B cell (primary cell): ENCODE results near the gene OR5D18. TPM values are rescaled to one million over a fixed set of nuclear protein-coding genes. Genes with fewer than 3 reads are reported as not detected.

Experiments used
- ATAC-seq: fragments of 200-7000 bp; cut with Tn5 transposase; one replicate; pipeline ENCODE4 v1.10.0; 2021; ENCODE audit warnings: low read depth, mild to moderate bottlenecking, moderate number of reproducible peaks, moderate library complexity
- CTCF ChIA-PET: fragments of 350-600 bp; sonication (Branson Sonifier 250); formaldehyde crosslinking; loops from one replicate; lab custom pipeline; 2021; ENCODE audit warnings: antibody characterized with exemption, inconsistent platforms; lab: Charles Lee
- POLR2A ChIA-PET: fragments of 350-600 bp; sonication (Branson Sonifier 250); formaldehyde crosslinking; loops from one replicate; lab custom pipeline; 2021; ENCODE audit warnings: antibody characterized with exemption; lab: Charles Lee
- DNase-seq: peaks from one replicate; pipeline ENCODE4 v3.0.0; 2013
- H2AFZ ChIP-seq: 2 replicates; pipeline ENCODE4 v1.6.1; 2012; ENCODE audit warnings: mild to moderate bottlenecking, low read depth, low read length; ENCODE audit not compliant: insufficient read depth, poor library complexity, severe bottlenecking
- H3K27ac ChIP-seq, 2 donors: 1 replicate in 1 of 2; 2 replicates in 1 of 2; pipeline ENCODE4 v1.5.1; 2012 to 2013; ENCODE audit warnings: low read length in 2 of 2, mild to moderate bottlenecking in 2 of 2, moderate library complexity in 1 of 2
- H3K27me3 ChIP-seq, 4 experiments: fragments of 200-600 bp in 1 of 4; sonication (generic) in 1 of 4; replicated peaks in 1 of 4; 1 replicate in 2 of 4; 2 replicates in 2 of 4; pipeline versions ENCODE4 v1.6.1 to v1.7.0; 2013 to 2016; ENCODE audit warnings: low read length in 3 of 4, mild to moderate bottlenecking in 2 of 4, mixed read lengths in 1 of 4, moderate library complexity in 1 of 4; ENCODE audit not compliant: insufficient read depth in 4 of 4, control insufficient read depth in 3 of 4; ENCODE audit errors: control extremely low read depth in 1 of 4
- H3K36me3 ChIP-seq, 2 experiments: replicated peaks in 1 of 2; 1 replicate in 1 of 2; 2 replicates in 1 of 2; pipeline versions ENCODE4 v1.6.1 to v1.7.1; 2013; ENCODE audit warnings: low read length in 1 of 2; ENCODE audit not compliant: insufficient read depth in 2 of 2, control insufficient read depth in 1 of 2; ENCODE audit errors: control extremely low read depth in 1 of 2, extremely low read depth in 1 of 2
- H3K4me1 ChIP-seq, 2 donors: fragments of 200-600 bp in 1 of 2; sonication (generic) in 1 of 2; 1 replicate in 1 of 2; 2 replicates in 1 of 2; pipeline versions ENCODE4 v1.5.1 to v1.6.1; 2013 to 2017; ENCODE audit warnings: low read length in 2 of 2; ENCODE audit not compliant: control insufficient read depth in 2 of 2, insufficient read depth in 2 of 2
- H3K4me2 ChIP-seq: replicated peaks from 2 replicates; pipeline ENCODE3; 2012; ENCODE audit warnings: mild to moderate bottlenecking, low read depth, low read length; ENCODE audit not compliant: poor library complexity, severe bottlenecking
- H3K4me3 ChIP-seq, 5 experiments: fragments of 200-600 bp in 1 of 5; sonication (generic) in 1 of 5; 1 replicate in 3 of 5; 2 replicates in 2 of 5; pipeline versions ENCODE4 v1.5.1 to v1.7.0; 2011 to 2016; ENCODE audit warnings: low read length in 4 of 5, mild to moderate bottlenecking in 4 of 5, low read depth in 2 of 5, control low read depth in 1 of 5, moderate library complexity in 1 of 5; ENCODE audit not compliant: insufficient read depth in 1 of 5; ENCODE audit errors: control extremely low read depth in 1 of 5, extremely low read depth in 1 of 5
- H3K79me2 ChIP-seq: fragments of 200-600 bp; sonication (generic); one replicate; pipeline ENCODE4 v1.6.0; 2016; ENCODE audit warnings: low read length; ENCODE audit not compliant: control insufficient read depth, insufficient read depth
- H3K9ac ChIP-seq: fragments of 200-600 bp; sonication (generic); 2 replicates; pipeline ENCODE4 v1.6.1; 2017; ENCODE audit warnings: mild to moderate bottlenecking, low read length, moderate library complexity
- H3K9me3 ChIP-seq, 3 donors: one replicate each; pipeline versions ENCODE4 v1.6.1 to v1.7.1; 2013; ENCODE audit warnings: low read length in 2 of 3; ENCODE audit not compliant: control insufficient read depth in 2 of 3, insufficient read depth in 1 of 3; ENCODE audit errors: control extremely low read depth in 1 of 3
- H4K20me1 ChIP-seq: 2 replicates; pipeline ENCODE4 v1.6.0; 2012; ENCODE audit warnings: mild to moderate bottlenecking, low read length; ENCODE audit not compliant: insufficient read depth, control insufficient read depth, poor library complexity, severe bottlenecking
- H3K27ac Mint-ChIP-seq: one replicate; pipeline ENCODE4 v1.8.0; 2021; ENCODE audit warnings: mixed read lengths
- H3K27me3 Mint-ChIP-seq: one replicate; pipeline ENCODE4 v1.8.0; 2021; ENCODE audit warnings: mixed read lengths
- H3K4me1 Mint-ChIP-seq: one replicate; pipeline ENCODE4 v1.8.0; 2021; ENCODE audit warnings: mixed read lengths
- H3K4me3 Mint-ChIP-seq: one replicate; pipeline ENCODE4 v1.8.0; 2021; ENCODE audit warnings: mixed read lengths
- H3K9me3 Mint-ChIP-seq: one replicate; pipeline ENCODE4 v1.8.0; 2022; ENCODE audit warnings: mixed read lengths; ENCODE audit not compliant: insufficient read depth
- EZH2 ChIP-seq: IDR thresholded peaks from 2 replicates; pipeline ENCODE4 v1.6.1; 2012; ENCODE audit warnings: borderline replicate concordance, low read depth, mild to moderate bottlenecking, moderate library complexity, low read length; ENCODE audit not compliant: insufficient read depth, poor library complexity, severe bottlenecking
- WGBS: methylation state at CpG from one replicate; pipeline ENCODE4 v1.1.5; 2013; ENCODE audit warnings: missing lambda C conversion rate; ENCODE audit not compliant: insufficient coverage; 5-methylcytosine and 5-hydroxymethylcytosine counted together
- intact Hi-C: fragments of 100-400 bp; cut with micrococcal nuclease; formaldehyde crosslinking; loops from one replicate; pipeline ENCODE4 v1.10.0; 2022
- polyA plus RNA-seq: library from polyadenylated mRNA; depleted of rRNA; stranded (reverse); fragments of >200 nt; gene quantifications from 2 replicates; pipeline ENCODE4 v1.2.3, GENCODE V29; 2012
- total RNA-seq, 2 donors: library from RNA; stranded (reverse); fragments of 120-200 nt in 1 of 2; gene quantifications; 1 replicate in 1 of 2; 2 replicates in 1 of 2; pipeline versions ENCODE4 v1.2.3 to v1.2.4, GENCODE V29; 2013 to 2022
- TF ChIP-seq, protein P1 (sequence below): fragments of 200-600 bp; IDR thresholded peaks from one replicate; pipeline ENCODE4 v1.8.0; 2022; ENCODE audit warnings: antibody characterized with exemption, mild to moderate bottlenecking

OR5D18 gene
- total and polyA plus RNA-seq, 2 donors (not counting 1 experiment from before 2014, with no cell fraction given), result not detected

DNA sequence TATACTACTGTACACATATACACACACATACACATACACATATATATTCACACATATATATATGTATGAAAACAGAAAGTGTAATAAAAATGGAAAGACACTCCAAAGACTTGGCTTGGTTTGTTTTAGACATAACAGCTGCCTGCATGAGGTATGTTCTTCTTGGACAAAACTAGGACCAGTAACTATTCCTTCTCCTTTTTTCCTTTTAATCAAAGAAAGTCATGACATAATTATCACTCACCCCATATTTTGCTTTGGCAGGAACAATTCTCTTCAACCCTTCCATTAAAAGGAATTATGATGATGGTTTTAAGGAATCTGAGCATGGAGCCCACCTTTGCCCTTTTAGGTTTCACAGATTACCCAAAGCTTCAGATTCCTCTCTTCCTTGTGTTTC is 24.2 kb upstream of the OR5D18 start, which contains the start of gene OR5D14:
OR5D14 (plus strand) TSS at position 301 of the 400 bp plus-strand sequence; CDS start at position 301, 0 bp downstream.
- TF ChIP-seq EZH2, result no peak
- TF ChIP-seq, protein P1, sequence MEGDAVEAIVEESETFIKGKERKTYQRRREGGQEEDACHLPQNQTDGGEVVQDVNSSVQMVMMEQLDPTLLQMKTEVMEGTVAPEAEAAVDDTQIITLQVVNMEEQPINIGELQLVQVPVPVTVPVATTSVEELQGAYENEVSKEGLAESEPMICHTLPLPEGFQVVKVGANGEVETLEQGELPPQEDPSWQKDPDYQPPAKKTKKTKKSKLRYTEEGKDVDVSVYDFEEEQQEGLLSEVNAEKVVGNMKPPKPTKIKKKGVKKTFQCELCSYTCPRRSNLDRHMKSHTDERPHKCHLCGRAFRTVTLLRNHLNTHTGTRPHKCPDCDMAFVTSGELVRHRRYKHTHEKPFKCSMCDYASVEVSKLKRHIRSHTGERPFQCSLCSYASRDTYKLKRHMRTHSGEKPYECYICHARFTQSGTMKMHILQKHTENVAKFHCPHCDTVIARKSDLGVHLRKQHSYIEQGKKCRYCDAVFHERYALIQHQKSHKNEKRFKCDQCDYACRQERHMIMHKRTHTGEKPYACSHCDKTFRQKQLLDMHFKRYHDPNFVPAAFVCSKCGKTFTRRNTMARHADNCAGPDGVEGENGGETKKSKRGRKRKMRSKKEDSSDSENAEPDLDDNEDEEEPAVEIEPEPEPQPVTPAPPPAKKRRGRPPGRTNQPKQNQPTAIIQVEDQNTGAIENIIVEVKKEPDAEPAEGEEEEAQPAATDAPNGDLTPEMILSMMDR, result no peak
- intact Hi-C loops, result no loop called here
- H3K4me3 Mint-ChIP-seq, result no peak within 1 kb of the TSS
- POLR2A ChIA-PET, result no interaction called here
- no peaks in the 10 kb centered on the region for H3K9me3 Mint-ChIP-seq
- H3K4me1 ChIP-seq, result no peaks in the 10 kb centered on the region
- no peak within 1 kb of the TSS for H3K27ac Mint-ChIP-seq
- CTCF ChIA-PET, result no interaction called here
- H3K9ac ChIP-seq, result no peak within 1 kb of the TSS
- no peaks in the 10 kb centered on the region for H3K36me3 ChIP-seq
- peaks cover 0 to 6% (median 0%) of the 10 kb centered on the region in 3 donors for H3K9me3 ChIP-seq
- ATAC-seq (no peak), DNase-seq (no peak)
- H3K27ac ChIP-seq, result no peak within 1 kb of the TSS
- no peaks in the 10 kb centered on the region for H4K20me1 ChIP-seq
- H3K4me2 ChIP-seq, result no peak within 1 kb of the TSS
- no peak within 1 kb of the TSS for H3K4me3 ChIP-seq
- no peaks in the 10 kb centered on the region for H3K79me2 ChIP-seq
- no peak within 1 kb of the TSS for H2AFZ ChIP-seq
- H3K27me3 ChIP-seq, result no peaks in the 10 kb centered on the region
- no peaks in the 10 kb centered on the region for H3K27me3 Mint-ChIP-seq
- H3K4me1 Mint-ChIP-seq, result no peaks in the 10 kb centered on the region

DNA sequence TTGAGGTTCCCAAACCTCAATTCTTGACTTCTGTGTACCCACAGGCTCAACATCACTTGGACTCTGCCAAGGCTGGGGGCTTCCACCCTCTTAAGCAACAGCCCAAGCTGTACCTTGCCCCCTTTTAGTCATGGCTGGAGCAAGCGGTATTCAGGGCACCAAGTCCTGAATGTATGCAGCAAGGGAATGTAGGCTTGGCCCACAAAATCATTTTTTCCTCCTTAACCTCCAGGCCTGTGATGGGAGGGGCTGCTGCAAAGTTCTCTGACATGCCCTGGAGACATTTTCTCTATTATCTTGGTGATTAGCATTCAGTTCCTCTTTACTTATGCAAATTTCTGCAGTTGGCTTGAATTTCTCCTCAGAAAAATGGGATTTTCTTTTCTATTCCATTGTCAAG is 13.2 kb upstream of the OR5D18 start:
- no peak overlapping the region for H3K27ac ChIP-seq
- H3K4me3 ChIP-seq, result no peak overlapping the region
- CTCF ChIA-PET, result no interaction called here
- POLR2A ChIA-PET, result no interaction called here
- H3K36me3 ChIP-seq, result no peaks in the 10 kb centered on the region
- Mint-ChIP-seq H3K27me3 (no peaks in the 10 kb centered on the region), H3K4me1 (no peaks in the 10 kb centered on the region), H3K27ac (no peak overlapping the region), H3K9me3 (peaks cover 11% of the 10 kb centered on the region), H3K4me3 (no peak overlapping the region)
- no CpG with 5 or more reads among the region's 1 CpG for WGBS
- DNase-seq (no peak), ATAC-seq (no peak)
- TF ChIP-seq EZH2, result no peak
- TF ChIP-seq, protein P1, result no peak
- H4K20me1 ChIP-seq, result no peaks in the 10 kb centered on the region
- no peak overlapping the region for H3K9ac ChIP-seq
- no peak overlapping the region for H3K4me2 ChIP-seq
- no peaks in the 10 kb centered on the region for H3K27me3 ChIP-seq
- intact Hi-C loops, result no loop called here
- no peak overlapping the region for H2AFZ ChIP-seq
- peaks cover 0 to 8% (median 1%) of the 10 kb centered on the region in 3 donors for H3K9me3 ChIP-seq
- H3K79me2 ChIP-seq, result no peaks in the 10 kb centered on the region
- H3K4me1 ChIP-seq, result no peaks in the 10 kb centered on the region
